GM18505 (cell line): ENCODE results near the gene PAX7.

Experiments used
- ATAC-seq: cut with Tn5 transposase; IDR thresholded peaks from one replicate; pipeline ENCODE4 v1.9.1; 2021; ENCODE audit not compliant: unreplicated experiment
- POLR2A ChIP-seq: IDR thresholded peaks from 4 replicates; pipeline ENCODE4 v1.6.1; 2011; ENCODE audit warnings: borderline replicate concordance; ENCODE audit not compliant: insufficient read depth, insufficient read length; ENCODE audit errors: extremely low read depth

The PAX7 gene

DNA sequence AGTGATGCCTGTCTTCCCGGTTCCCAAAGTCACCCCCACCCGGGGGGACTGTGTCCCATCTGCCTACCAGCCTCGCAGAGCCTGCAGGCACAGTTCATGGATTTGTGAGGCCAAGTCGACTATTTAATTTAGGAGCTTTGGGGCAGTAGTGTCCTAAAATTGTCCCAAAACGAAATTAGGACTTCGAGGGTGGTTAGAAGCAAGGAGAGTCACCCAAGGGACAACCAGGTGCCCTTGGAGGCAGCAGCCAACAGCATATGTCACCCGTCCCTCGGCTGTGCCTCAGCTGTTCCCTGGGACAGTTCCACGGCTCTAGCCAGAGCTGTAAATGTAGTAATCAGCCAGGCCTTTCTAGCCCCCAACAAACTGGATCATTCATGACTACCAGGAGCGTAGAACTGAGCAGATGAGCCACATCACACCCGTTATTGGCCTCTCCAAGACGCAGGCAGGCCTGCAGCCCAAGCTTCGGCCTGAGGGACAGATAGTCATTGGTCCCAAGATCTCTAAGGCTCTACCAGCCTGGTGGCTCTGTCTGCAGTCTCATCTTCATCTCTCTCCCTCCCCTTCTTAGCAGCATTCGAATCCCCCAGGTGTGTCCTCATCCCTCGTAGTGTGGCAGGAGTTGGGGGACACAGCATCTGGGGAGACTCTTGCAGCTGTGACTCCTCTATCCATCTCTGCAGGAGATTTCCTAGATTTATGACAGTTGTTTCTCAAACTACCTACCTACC, 2.9 kb downstream of the PAX7 start:
- no peak for ATAC-seq
- no peak for TF ChIP-seq POLR2A

GRCh38 chr1:18634276-18634675, 3.6 kb downstream of the PAX7 start:
- ATAC-seq: no peak
- TF ChIP-seq POLR2A: no peak

- no peak for TF ChIP-seq POLR2A
- no peak for ATAC-seq
These were observed 4.5 kb downstream of the PAX7 start for GRCh38 chr1:18635070-18635577.

DNA sequence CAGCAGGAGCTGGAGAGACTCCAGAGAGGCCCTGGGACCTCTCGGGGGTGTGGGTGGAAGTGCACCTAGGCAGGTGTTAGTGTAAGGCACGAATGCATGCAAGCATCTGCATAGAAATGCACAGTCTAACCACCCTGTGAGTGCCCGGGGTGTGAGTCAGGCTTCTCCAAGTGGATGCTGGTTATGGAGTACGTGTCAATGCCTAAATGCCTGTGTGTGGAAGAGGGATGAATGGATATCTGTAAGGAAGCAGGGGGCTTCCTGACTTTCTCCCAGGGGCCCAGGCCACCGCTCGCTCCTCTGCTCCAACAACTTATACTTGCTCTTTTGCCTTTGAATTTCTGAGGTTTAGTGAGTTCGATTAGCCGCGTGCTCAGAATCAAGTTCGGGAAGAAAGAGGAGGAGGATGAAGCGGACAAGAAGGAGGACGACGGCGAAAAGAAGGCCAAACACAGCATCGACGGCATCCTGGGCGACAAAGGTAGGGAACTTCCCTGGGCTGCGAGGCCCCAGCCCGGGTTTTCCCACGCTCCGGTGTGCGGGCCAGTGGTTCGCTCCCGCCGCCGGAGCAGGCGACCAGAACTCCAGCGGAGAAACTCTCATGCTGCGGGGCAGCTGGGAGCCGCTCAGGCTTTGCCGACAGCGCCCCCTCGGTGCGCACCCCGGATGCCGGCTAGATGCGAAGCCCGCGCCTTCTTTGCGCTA, 5.4 kb downstream of the PAX7 start:
- no peak for TF ChIP-seq POLR2A
- no peak for ATAC-seq

DNA sequence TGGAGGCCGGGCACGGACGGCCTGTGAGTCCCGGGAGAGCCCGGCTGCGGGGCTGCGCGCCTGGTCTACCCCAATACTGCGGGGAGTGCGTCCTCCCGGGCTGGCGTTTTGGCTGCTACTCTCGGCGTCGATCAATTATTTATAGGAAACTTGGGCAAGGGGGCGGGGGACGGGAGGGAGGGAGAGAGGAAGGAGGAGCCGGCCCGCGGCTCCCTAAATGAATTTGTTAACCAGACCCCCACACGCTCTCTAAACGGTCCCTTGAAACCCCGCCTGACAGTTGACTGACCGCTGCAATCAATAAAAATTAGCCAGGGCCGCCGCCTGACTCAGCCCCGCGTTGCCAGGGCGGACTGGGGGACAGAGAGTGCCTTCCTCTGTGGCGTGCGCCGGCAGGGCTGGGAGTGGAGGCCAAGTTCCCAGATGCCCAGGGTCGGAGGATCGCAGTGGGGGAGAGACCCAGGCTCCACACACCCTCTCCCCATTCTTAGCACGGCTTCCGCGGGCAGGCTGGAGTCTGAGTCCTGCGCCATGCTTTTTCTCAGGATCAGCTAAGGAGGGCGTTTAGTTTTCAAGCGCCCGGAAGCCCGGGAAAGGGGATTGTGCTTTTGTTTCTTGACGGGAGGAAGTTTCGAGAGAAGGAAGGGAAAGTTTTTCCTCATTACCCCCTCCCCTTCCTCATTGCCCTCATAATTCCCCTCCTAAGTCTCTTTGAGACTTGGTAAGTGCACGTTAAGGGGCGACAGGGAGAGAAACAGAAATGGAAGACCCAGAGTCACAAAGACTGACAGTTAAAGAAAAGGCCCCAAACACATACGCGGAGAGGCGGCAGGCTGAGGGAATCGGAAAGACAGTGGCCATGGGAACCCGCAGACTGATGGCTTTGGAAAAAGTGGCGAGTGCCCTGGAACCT, 6.2 kb downstream of the PAX7 start:
- ATAC-seq: no peak
- no peak for TF ChIP-seq POLR2A

- no peak for TF ChIP-seq POLR2A
- ATAC-seq: no peak
These were observed 6.9 kb downstream of the PAX7 start for GRCh38 chr1:18637511-18637960.

- no peak for TF ChIP-seq POLR2A
- ATAC-seq: no peak
These were observed 7.6 kb downstream of the PAX7 start for GRCh38 chr1:18637962-18638834.

DNA sequence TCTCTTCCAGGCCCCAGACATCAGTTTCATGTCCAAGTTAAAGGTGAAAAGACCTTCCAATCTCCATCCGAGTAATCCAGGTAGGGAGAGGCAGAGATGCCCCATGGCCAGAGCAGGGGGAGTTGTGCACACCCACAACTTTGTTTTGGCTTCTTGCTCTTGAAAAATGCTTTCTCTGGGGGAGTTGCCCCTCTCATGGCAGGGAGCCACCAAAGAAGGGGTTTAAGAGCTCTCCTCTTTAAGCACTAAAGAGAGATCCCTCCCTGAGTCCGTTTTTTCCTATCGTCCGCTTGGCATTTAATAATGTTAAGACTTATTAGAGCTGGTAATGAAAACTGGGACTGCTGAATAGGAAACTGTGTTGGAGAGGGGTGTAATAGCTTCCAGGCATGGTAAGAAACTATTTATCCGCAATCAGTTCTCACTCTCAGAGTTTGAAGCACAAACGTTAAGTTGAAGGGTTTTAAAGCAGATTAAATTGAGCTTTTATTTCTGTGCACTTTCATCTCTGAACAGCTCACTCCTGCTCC, 8.3 kb downstream of the PAX7 start:
- no peak for TF ChIP-seq POLR2A
- ATAC-seq: no peak

GRCh38 chr1:18639368-18640055, 8.9 kb downstream of the PAX7 start:
- no peak for TF ChIP-seq POLR2A
- no peak for ATAC-seq

DNA sequence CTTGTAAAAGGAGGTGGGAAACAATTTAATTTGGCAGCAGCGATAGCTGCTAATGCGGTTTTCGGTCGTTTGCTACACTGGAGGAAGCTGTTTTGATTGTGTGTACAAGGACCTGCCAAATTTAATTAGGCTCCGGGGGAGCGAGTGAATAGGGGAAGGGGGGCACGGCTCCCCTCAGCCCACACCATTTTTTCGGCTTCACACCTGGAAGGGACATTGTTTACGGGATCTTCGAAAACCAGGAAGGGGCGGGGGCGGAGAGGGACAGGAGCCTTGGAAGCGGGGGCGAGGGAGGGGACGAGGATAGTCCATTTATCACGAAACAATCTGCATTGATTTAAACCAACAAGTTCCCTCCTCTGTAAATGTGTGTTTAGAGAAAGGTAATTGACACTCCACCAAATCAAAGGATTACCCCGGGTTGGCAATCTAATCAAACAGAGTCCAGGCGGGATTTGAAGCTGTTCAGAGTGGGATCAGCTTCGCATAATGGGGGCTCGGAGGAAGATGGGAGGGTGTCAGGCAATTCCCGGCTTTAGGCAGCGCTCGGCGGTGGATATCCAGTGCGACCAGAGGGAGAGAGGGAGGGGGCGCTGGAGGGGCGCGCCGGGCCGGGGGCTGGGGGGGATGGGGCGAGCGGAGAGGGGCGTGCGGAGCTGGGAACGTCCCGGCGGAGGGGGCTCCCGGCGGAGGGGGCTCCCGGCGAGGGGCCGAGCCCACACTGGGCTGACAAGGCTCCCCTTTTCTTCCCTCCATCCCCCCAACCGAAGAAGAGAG, 9.8 kb downstream of the PAX7 start:
- TF ChIP-seq POLR2A: no peak
- no peak for ATAC-seq

GRCh38 chr1:18641005-18641941, 10.6 kb downstream of the PAX7 start:
- no peak for TF ChIP-seq POLR2A
- ATAC-seq: no peak
